HG03457 (cell line): Measurements from ENCODE around the gene PPIA.
A peak's percentile ranks its signal among the peaks of the same experiment; 100 is the strongest.

ENCODE experiments used
- ATAC-seq: cut with Tn5 transposase; IDR thresholded peaks from one replicate; pipeline ENCODE4 v1.9.1; 2021; ENCODE audit warnings: moderate number of reproducible peaks; ENCODE audit not compliant: unreplicated experiment

The PPIA gene

DNA sequence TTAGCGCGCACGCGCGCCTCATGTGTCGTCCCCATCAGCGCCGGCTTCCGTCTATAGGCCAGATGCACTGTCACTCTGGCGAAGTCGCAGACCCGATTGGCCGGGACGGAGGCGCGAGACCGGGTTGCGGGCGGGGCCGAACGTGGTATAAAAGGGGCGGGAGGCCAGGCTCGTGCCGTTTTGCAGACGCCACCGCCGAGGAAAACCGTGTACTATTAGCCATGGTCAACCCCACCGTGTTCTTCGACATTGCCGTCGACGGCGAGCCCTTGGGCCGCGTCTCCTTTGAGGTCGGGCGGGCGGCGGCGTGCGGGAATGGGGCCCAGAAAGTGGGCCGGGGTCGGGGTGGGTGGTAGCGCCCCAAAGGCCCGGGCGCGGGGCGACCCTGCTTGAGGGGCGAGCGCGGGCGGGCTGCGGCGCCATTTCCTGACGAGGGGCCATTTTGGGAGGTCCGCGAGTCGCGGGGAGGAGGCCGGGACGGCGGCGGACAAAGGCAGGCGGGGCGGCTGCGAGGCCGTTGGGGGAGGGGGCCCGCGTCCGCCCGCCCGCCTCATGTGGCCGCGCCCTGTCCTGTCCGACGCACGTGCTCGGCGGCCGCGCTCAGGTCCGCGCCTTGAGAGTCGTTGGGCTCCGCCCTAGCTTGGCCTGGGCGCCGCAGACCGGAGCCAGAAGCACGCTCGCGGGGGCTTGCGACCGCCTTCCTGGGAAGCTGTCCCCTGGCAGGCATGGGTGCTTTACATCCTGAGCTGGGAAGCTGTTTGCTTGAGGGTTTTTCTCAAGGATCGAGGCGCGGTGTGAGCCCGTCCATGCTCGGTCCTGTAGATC, at the start of gene PPIA:
Gene PPIA (plus strand): TSS at position 178 of the 825 bp plus-strand sequence. CDS start 44 bp downstream, at position 222.
- ATAC-seq, result peak; percentile 78

DNA sequence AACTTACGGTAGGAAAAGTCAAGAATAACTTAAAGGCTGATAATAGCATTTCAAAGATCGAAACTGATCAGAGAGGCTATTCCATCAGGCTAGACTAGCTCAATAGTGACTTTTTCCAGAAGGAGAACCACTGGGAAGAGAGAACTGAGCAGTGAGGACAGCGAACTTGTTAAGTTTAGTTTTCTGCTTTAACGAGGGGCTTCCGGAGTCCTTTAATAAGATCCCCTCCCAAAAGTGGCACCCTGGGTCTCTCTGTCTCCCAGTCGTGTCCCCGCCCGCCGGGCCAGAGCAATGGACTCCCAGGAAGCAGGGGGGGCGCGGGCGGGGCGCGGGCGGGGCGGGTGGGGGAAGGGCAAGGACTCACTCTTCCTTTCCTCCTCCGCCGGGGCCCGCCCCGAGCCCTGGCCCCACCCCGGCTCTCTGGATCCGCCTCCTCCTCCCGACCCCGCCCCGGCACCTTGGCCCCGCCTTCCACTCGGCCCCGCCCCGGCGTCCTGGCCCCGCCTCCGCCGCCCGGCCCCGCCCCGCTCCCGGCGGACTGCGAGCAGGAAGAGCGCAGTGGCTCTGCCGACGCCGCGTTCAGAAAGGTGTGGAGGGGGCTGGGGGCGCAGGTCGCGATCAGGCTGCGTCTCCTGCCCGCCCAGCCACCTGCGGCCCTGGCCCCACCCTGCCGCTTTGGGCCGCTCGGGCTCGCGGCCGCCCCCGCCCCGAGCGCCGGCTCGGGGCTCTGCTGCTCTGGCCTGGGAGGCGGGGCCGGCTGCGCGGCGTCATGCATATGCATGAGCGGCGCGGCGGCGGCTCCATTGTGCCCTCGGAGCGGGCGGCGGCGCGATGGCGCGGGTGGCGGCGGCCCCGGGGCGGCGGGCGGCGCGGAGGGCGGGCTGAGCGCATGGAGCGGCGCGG, 48.2 kb upstream of the PPIA start, which contains the start of gene ZMIZ2:
Gene ZMIZ2 (plus strand): TSS at position 803 of the 903 bp plus-strand sequence. CDS start 7,403 bp downstream, outside the sequence.
- peak; percentile 51 for ATAC-seq

DNA sequence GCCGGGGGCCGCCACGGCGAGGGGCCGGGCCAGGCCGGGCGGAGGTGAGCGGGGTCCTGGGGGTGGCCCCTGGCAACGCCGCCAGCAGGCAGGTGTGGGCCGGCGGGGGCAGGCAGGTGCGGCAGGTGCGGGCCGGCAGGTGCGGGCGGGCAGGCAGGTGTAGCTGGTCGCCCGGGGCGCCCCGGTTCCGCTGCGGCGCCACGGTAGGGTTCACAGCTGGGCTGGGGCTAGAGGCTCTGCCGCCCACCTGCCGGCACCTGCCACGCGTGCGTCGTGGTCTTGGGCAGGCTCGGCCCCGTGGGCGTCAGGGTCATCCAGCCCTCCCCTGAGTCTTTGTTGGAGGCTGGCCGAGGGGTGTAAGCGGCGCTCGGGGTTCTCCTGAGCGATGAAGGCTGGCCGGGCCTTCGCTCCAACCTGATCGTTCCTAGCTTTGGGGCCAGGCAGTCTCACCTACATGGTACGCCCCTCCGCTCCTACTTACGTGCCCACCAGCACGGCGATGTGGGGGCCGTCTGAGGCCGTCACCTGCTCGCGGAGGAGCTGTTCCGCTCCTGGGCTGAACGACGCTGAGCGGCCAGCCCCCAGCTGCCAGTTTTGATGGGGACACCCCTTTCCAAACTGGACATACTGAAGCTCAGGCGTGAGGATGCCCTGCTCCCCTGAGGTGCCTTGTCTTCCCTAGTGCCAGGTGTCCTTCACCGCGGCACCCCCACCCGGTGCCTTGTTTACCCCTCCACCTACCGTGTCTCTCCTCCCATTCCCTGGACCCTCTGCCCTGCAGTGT, 47.3 kb upstream of the PPIA start:
- ATAC-seq, result peak; percentile 5

DNA sequence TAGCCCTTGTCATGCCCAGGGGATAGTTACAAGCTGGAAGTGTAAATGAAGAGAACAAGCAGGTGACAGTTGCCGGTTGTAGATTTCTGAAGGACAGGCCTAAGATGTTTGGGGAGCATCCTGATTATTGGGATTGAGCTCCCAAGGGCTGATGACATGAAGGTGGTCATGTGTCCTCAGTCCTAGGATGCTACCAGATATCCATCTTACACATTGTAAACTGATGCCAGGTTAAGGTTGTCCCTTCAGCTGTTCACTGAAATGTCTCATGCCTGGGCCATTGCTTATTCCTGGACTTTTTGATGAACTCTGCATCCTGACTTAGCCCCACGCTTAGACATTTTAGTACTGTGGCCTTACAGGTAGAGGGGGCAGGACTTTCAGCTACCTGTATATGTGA, 46.5 kb upstream of the PPIA start:
- ATAC-seq, result no peak

DNA sequence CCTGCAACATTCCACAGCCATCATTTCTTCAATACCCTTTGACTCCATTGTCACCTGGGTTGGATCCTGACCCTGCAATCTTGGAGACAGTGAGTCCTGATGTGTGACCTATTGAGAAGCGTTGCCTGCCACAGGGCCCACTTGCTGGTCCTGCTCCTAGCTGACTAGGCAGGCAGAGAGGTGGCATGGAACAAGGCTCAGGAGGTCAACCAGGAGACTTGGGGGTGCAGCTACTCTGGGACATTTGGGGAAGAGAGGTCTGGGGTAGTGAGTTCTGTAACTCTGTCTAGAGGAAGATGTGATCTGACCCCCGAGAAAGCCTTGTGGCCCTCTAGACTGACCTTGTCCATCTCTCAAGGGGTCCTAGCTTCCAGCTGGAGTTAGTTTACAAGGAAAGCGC, 46.1 kb upstream of the PPIA start:
- ATAC-seq, result no peak

DNA sequence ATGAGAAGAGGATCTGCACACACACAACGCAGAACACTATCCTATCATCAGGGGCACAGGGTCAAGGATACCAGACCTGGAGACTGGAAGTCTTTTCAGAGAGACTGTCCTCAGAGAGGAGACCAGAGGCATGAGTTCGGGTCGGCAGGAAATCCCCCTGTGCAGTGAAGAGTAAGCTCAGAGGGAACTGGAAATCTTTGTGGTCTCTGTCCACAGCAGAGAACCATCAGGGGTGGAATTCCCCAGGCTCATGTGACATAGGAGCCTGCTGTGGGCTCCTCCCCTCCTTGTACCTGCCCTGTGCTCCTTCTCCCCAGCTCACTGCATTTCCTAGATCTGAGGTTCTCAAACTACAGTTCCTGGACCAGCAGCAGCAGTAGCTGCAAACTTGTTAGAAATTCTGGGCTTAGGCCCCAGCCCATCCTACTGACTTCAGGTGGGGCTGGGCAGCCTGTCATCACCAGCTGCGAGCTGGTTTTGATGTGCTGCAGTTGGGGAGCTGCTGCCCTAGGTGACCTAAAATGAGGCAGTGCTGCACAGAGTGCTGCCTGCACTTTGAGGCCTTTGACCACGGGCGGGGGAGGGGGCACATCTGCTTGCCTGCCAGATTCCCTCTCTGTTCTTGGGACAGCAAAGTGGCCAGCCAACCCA, 45.4 kb upstream of the PPIA start:
- peak; percentile 57 for ATAC-seq

DNA sequence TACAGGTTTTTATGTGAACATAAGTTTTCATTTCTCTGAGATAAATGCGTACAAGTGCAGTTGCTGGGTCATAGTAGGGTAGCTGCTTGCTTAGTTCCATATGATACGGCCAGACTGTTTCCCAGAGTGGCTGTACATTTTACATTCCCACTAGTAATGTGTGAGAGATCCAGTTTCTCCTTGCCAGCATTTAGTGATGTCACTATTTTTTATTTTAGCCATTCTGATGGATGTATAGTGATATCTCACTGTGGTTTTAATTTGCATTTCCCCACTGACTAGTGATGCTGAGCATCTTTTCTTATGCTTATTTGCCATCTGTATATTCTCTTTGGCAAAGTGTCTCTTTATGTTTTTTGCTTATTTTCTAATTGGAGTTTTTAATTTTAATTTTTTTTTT, 43.7 kb upstream of the PPIA start:
- ATAC-seq, result no peak

DNA sequence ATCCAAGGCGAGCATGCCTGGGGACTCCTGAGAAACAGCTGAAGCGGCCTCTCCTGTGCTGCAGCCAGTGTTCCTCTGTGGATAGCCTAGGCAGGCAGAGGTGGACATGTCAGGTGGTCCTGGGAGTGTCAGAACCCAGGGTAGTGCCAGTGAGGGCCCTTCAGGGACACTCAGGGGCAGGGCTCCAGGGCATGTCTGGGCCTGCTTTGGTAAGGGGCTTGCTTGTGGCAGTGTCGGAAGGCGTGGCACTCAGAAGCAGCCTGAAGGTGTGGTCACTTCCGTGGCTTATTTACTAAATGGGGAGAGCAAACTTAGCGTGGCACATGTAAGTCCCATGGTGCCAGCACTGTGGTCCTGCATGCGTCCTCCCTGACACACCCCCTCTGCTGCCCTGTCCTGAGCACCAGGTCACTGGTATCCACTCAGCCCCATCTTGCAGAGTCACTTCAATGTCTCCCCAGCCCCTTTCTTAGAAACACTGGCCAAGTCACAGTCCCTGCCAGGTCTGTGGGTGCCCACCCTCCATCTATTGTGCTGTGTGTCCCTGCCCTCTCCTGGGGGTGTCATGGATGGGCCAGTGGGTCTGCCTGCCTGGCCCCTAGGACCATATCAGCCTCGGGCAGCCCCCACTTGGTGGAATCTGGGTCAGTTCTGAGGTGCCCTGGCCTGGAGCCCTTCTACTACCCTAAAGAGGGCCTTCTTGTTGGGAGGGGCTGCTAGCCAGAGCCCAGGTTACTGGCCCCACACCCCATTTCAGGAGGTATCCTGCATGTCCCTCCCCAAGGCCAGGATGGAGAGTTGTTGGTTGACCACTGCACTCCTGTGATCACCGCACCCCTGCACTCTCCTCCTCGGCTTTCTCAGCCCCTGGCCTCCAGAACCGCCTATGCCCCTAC, 41.4 kb upstream of the PPIA start:
- no peak for ATAC-seq

DNA sequence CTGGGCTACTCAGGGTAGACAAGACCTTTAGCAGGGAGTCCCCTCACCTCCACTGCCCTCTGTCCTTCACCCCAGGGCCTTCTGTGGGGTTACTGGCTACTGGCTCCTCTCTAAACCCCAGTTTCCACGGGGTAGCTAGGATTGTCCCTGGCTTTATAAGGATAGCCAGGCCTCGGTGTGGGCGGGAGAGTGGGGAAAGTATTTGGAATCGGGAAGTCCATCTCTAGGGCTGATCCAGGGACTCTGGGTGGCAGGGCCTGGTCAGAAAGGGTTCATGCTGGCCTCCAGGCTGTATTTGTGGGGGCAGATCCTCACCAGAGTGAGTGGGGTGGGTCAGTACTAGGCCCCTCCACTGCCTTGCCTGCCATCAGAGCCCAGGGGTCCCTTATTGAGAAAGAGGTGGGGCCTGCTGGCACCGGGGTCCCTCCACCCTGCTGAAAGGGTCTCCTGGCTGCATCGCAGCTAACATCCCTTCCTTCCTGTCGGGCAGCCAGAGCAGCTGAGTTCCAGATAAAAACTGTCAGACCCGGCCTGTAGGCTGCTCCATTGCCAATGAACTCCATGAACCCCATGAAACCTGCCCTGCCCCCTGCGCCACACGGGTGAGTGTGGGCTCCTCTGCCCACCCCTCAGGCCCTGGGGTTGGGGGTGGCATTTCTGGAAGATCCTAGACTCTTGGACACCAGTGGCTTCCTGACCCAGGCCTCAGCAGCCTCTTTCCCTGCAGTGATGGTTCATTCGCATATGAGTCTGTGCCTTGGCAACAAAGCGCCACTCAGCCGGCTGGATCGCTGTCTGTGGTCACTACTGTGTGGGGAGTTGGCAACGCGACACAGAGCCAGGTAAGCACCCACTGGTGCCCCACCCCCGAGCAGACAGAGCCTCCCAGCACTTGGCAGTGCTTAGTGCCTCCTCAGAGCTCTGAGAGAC, 40.5 kb upstream of the PPIA start:
- no peak for ATAC-seq

DNA sequence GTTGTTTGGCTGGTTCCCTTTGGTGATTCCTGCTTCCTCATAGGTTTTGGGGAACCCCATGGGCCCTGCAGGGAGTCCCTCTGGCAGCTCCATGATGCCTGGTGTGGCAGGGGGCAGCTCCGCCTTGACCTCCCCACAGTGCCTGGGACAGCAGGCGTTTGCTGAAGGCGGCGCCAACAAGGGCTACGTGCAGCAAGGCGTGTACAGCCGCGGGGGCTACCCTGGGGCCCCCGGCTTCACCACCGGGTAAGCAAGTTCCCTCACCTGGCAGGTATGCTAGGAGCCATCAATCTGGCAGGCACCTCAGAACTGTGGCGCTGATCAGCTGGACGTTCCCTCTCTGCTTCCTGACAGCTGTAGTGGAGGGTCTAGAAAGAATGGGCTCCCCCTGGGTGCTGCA, 39.6 kb upstream of the PPIA start:
- no peak for ATAC-seq

DNA sequence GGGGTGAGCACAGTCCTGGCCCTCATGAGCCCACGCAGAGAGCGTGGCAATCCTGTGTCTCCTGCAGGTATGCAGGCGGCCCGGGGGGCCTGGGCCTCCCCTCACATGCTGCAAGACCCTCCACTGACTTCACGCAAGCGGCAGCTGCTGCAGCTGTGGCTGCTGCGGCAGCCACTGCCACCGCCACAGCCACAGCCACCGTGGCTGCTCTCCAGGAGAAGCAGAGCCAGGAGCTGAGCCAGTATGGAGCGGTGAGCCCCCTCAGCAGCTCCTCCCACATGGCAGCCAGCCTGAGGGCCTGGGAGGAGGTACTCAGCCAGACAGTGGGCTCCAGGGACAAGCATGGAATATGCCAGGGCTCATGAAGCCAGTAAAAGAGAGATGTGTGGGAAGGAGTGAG, 39.2 kb upstream of the PPIA start:
- no peak for ATAC-seq

DNA sequence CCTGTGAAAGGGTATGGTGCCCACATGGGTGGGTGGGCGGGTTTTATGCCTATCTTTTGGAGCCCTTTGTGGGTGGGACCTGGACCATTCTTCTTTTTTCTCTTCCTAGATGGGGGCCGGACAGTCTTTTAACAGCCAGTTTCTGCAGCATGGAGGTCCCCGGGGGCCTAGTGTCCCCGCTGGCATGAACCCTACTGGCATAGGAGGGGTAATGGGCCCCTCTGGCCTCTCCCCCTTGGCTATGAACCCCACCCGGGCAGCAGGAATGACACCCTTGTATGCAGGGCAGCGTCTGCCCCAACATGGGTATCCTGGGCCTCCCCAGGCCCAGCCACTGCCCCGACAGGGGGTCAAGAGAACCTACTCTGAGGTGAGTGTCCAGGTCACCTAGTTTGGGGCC, 38.7 kb upstream of the PPIA start:
- no peak for ATAC-seq

DNA sequence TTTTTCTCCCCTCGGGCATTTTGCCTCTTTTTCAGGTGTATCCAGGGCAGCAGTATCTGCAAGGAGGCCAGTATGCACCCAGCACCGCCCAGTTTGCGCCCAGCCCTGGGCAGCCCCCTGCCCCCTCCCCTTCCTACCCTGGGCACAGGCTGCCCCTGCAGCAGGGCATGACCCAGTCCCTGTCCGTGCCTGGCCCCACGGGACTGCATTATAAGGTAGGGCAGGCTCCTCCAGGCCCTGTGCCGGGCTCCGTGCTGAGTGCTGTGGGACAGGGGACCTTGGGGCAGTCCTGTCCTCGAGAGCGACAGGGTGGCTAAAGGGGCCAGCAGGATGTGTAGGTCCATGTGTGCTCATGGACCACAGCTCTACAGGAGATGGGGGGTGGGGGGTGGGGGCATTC, 37.2 kb upstream of the PPIA start:
- ATAC-seq, result no peak

DNA sequence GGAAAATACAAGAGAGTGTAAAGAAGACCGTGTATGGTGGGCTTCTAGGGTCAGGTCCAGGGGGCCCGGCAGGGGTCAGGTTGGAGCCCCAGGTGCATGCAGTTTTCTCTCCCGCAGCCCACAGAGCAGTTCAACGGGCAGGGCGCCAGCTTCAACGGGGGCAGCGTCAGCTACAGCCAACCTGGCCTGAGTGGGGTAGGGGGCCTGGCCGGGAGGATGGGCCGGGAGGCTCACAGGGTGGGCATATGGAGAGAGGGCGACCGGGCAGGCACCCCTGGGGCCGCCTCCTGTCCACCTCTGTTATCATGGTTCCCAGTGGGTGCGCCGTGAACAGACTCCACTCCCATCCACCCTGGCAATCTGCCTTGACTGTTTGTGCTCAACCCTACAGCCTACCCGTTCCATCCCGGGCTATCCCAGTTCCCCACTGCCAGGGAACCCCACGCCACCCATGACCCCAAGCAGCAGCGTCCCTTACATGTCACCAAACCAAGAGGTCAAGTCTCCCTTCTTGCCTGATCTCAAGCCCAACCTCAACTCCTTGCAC, 36.4 kb upstream of the PPIA start:
- no peak for ATAC-seq

DNA sequence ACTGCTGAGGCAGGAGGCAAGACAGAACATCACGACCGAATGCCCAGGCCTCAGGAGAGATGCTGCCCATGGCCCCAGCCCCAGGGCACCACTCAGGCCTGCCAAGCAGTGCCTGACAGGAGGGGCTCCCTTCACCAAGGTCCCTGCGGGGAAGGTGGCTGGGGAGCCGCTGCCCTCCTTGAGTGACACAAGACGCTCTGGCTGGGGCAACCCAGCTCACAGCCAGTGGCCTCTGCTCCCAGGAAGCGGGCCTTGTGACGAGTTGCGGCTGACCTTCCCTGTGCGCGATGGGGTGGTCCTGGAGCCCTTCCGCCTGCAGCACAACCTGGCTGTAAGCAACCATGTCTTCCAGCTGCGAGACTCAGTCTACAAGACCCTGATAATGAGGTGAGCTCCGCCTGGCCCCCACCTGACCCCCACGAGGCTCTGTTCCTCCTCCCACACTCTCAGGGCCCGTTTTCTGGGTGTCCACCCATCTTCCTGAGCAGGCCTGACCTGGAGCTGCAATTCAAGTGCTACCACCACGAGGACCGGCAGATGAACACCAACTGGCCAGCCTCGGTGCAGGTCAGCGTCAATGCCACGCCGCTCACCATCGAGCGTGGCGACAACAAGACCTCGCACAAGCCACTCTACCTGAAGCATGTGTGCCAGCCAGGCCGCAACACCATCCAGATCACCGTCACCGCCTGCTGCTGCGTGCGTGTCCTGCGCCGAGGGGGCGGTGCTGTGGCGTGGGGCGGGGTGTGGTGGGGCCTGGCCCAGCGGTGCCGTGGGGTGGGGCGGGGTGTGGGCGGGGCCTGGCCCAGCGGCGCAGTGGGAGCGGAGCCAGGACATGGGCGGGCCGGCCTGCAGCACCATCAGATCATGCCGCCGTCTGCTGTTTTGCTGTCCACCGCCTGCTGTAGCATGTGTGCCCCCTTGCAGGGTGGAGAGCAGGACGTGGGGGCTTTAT, 35.0 kb upstream of the PPIA start:
- ATAC-seq, result no peak

DNA sequence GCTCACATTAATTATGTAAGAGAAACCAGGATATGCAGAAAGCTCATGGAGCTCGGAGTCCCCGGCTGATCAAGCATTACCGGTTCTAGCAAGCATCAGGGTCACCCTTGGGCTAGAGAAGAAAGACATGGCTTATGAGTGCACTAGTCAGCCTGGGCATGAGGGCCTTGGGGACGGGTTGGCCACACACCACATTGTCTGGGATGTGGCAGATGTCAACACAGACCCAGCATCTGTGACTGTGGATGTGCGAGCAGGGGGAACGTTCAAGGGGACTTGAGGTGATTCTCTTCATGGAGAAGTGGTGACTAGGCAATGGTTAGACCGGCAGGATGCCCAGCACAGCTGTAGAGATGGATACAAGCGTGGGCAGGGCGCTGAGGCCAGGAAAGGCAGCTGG, 34.2 kb upstream of the PPIA start:
- ATAC-seq, result no peak
